Lower leg skin (tissue), 3 donors: ENCODE results near the gene KIRREL2.

ENCODE experiments used
- POLR2A ChIP-seq, 2 donors: fragments of 450-650 bp; IDR thresholded peaks; one replicate each; pipeline ENCODE4 v1.6.1; 2016 to 2017; ENCODE audit warnings: antibody characterized with exemption in 2 of 2, mild to moderate bottlenecking in 1 of 2, moderate library complexity in 1 of 2
- TF ChIP-seq, protein P1 (sequence below), 3 donors: fragments of 450-650 bp; IDR thresholded peaks; one replicate each; pipeline ENCODE4 v1.5.1; 2016; ENCODE audit warnings: antibody characterized with exemption in 3 of 3, mild to moderate bottlenecking in 3 of 3, moderate library complexity in 2 of 3

DNA sequence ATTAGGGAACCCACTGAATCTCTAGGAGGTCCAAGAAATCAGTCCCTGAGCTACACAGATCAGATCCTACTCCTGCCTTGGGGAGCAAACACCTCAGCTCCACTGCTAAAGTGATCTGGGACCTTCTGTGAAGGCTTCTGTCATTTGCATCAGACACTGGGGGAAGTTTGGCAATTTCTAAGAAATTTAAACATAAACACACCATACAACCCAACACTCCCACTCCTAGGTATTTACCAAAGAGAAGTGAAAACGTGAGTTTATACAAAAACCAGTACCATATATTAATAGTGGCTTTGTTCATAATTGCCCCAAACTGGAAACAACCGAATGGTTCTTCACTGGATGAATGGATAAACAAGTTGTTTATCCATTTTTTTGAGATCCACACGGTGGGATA is 58.7 kb downstream of the KIRREL2 start:
- TF ChIP-seq, protein P1, sequence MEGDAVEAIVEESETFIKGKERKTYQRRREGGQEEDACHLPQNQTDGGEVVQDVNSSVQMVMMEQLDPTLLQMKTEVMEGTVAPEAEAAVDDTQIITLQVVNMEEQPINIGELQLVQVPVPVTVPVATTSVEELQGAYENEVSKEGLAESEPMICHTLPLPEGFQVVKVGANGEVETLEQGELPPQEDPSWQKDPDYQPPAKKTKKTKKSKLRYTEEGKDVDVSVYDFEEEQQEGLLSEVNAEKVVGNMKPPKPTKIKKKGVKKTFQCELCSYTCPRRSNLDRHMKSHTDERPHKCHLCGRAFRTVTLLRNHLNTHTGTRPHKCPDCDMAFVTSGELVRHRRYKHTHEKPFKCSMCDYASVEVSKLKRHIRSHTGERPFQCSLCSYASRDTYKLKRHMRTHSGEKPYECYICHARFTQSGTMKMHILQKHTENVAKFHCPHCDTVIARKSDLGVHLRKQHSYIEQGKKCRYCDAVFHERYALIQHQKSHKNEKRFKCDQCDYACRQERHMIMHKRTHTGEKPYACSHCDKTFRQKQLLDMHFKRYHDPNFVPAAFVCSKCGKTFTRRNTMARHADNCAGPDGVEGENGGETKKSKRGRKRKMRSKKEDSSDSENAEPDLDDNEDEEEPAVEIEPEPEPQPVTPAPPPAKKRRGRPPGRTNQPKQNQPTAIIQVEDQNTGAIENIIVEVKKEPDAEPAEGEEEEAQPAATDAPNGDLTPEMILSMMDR (IDR thresholded peaks at IDR 0.05), result no peak
- TF ChIP-seq POLR2A (IDR thresholded peaks at IDR 0.05), result no peak
